CD8-positive, alpha-beta memory T cell (primary cell): ENCODE results near the gene SPARC. TPM values are rescaled to one million over a fixed set of nuclear protein-coding genes. Genes with fewer than 3 reads are reported as not detected.
"Not testable (repeated sequence)": the region's sequence is repeated elsewhere in the genome, so short reads cannot be mapped to it uniquely, and the experiment has no call there.

Experiments used
- CTCF ChIA-PET: fragments of 350-600 bp; sonication (Branson Sonifier 250); formaldehyde crosslinking; loops from one replicate; lab custom pipeline; 2021; ENCODE audit warnings: antibody characterized with exemption; lab: Charles Lee
- POLR2A ChIA-PET: fragments of 350-600 bp; sonication (Branson Sonifier 250); formaldehyde crosslinking; loops from one replicate; lab custom pipeline; 2021; ENCODE audit warnings: antibody characterized with exemption; lab: Charles Lee
- DNase-seq, 5 donors: peaks; one replicate each; pipeline versions ENCODE4 v3.0.0 to v3.0.0-alpha.2; 2020 to 2022; ENCODE audit warnings: mixed read lengths in 1 of 5
- H3K27ac ChIP-seq: one replicate; pipeline ENCODE4 v1.7.0; 2013; ENCODE audit warnings: low read depth, mild to moderate bottlenecking, low read length, moderate library complexity
- H3K27me3 ChIP-seq: 2 replicates; pipeline ENCODE4 v1.7.0; 2013; ENCODE audit warnings: low read length, mild to moderate bottlenecking; ENCODE audit not compliant: insufficient read depth, poor library complexity, severe bottlenecking
- H3K36me3 ChIP-seq: 2 replicates; pipeline ENCODE4 v1.7.0; 2013; ENCODE audit warnings: mild to moderate bottlenecking, low read length, moderate library complexity; ENCODE audit not compliant: insufficient read depth
- H3K4me1 ChIP-seq: 2 replicates; pipeline ENCODE4 v1.7.0; 2013; ENCODE audit warnings: mild to moderate bottlenecking, low read length, moderate library complexity; ENCODE audit not compliant: insufficient read depth
- H3K4me3 ChIP-seq: 2 replicates; pipeline ENCODE4 v1.7.0; 2013; ENCODE audit warnings: mild to moderate bottlenecking, low read length
- H3K9me3 ChIP-seq: 2 replicates; pipeline ENCODE4 v1.7.0; 2013; ENCODE audit warnings: mild to moderate bottlenecking, low read length
- H3K27ac Mint-ChIP-seq, 8 donors: one replicate each; pipeline ENCODE4 v1.8.0; 2020 to 2021; ENCODE audit warnings: mixed read lengths in 8 of 8, mild to moderate bottlenecking in 6 of 8, inconsistent platforms in 3 of 8, moderate library complexity in 3 of 8
- H3K27me3 Mint-ChIP-seq, 2 donors: one replicate each; pipeline ENCODE4 v1.8.0; 2020 to 2021; ENCODE audit warnings: mixed read lengths in 2 of 2, mild to moderate bottlenecking in 1 of 2, moderate library complexity in 1 of 2
- H3K36me3 Mint-ChIP-seq, 3 donors: one replicate each; pipeline ENCODE4 v1.8.0; 2020 to 2021; ENCODE audit warnings: mixed read lengths in 3 of 3, inconsistent platforms in 1 of 3, mild to moderate bottlenecking in 1 of 3
- H3K4me1 Mint-ChIP-seq, 3 donors: one replicate each; pipeline ENCODE4 v1.8.0; 2020 to 2021; ENCODE audit warnings: mixed read lengths in 3 of 3, inconsistent platforms in 1 of 3, mild to moderate bottlenecking in 1 of 3
- H3K4me3 Mint-ChIP-seq, 7 donors: one replicate each; pipeline ENCODE4 v1.8.0; 2020 to 2021; ENCODE audit warnings: mixed read lengths in 7 of 7, mild to moderate bottlenecking in 6 of 7, moderate library complexity in 4 of 7, inconsistent platforms in 2 of 7
- H3K9me3 Mint-ChIP-seq, 5 donors: one replicate each; pipeline ENCODE4 v1.8.0; 2020 to 2022; ENCODE audit warnings: mixed read lengths in 5 of 5, mild to moderate bottlenecking in 3 of 5, moderate library complexity in 2 of 5, inconsistent platforms in 1 of 5
- polyA plus RNA-seq: library from polyadenylated mRNA; unstranded; fragments of 300-500 nt; fragmentation: Illumina TruSeq; gene quantifications from one replicate; pipeline ENCODE4 v1.2.3, GENCODE V29; 2021
- total RNA-seq, 2 experiments: library from RNA; stranded (reverse); gene quantifications; one replicate each; pipeline ENCODE4 v1.2.3, GENCODE V29; 2021

The SPARC gene
- total and polyA plus RNA-seq, 3 experiments from 2014 or later, result 0.22 to 0.31 TPM; not detected in 1

GRCh38 chr5:151682240-151682639, 4.5 kb downstream of the SPARC start:
- H3K36me3 ChIP-seq, result no peaks in the 10 kb centered on the region
- H3K36me3 Mint-ChIP-seq, result no peaks in the 10 kb centered on the region
- peaks cover 24 to 53% of the 10 kb centered on the region in 2 donors for H3K27me3 Mint-ChIP-seq
- no peaks in the 10 kb centered on the region for H3K9me3 ChIP-seq
- no peak overlapping the region for H3K4me3 Mint-ChIP-seq
- H3K4me1 ChIP-seq, result no peaks in the 10 kb centered on the region
- peaks cover 5 to 13% (median 12%) of the 10 kb centered on the region in 3 donors for H3K4me1 Mint-ChIP-seq
- H3K27me3 ChIP-seq, result no peaks in the 10 kb centered on the region
- H3K9me3 Mint-ChIP-seq, result no peaks in the 10 kb centered on the region
- ChIA-PET POLR2A (no interaction called here), CTCF (interaction anchor here (0.9 to 1.2 kb wide), 3 partner anchors 9 to 30 kb away, joined by 3 to 4 read pairs (median 3); no protein-coding TSS in a partner anchor)
- DNase-seq, result no peak
- H3K27ac ChIP-seq, result no peak overlapping the region
- H3K27ac Mint-ChIP-seq, result no peak overlapping the region
- no peak overlapping the region for H3K4me3 ChIP-seq

- ChIA-PET POLR2A (no interaction called here), CTCF (no interaction called here)
- Mint-ChIP-seq H3K4me3 (no peak overlapping the region), H3K36me3 (no peaks in the 10 kb centered on the region), H3K4me1 (peaks cover 0 to 2% (median under 1%) of the 10 kb centered on the region in 3 donors), H3K27me3 (peaks cover 23 to 40% of the 10 kb centered on the region in 2 donors), H3K27ac (no peak overlapping the region), H3K9me3 (no peaks in the 10 kb centered on the region)
- no peaks in the 10 kb centered on the region for H3K27me3 ChIP-seq
- no peak for DNase-seq
- no peaks in the 10 kb centered on the region for H3K36me3 ChIP-seq
- no peaks in the 10 kb centered on the region for H3K9me3 ChIP-seq
- no peak overlapping the region for H3K27ac ChIP-seq
- H3K4me1 ChIP-seq, result no peaks in the 10 kb centered on the region
- H3K4me3 ChIP-seq, result no peak overlapping the region
Measured at GRCh38 chr5:151680944-151681427, 5.7 kb downstream of the SPARC start.

- peaks cover 21 to 32% of the 10 kb centered on the region in 2 donors for H3K27me3 Mint-ChIP-seq
- CTCF ChIA-PET, result interaction anchor here (1.0 kb wide), 1 partner anchor 8 kb away, joined by 4 read pairs; no protein-coding TSS in a partner anchor
Measured at GRCh38 chr5:151680156-151680505, 6.6 kb downstream of the SPARC start.

GRCh38 chr5:151679421-151680155, 7.1 kb downstream of the SPARC start:
- Mint-ChIP-seq H3K27ac (no peak overlapping the region), H3K9me3 (no peaks in the 10 kb centered on the region), H3K27me3 (peaks cover 18 to 27% of the 10 kb centered on the region in 2 donors), H3K36me3 (no peaks in the 10 kb centered on the region), H3K4me1 (no peaks in the 10 kb centered on the region), H3K4me3 (no peak overlapping the region)
- CTCF ChIA-PET, result interaction anchor here (1.0 kb wide), 1 partner anchor 8 kb away, joined by 4 read pairs; no protein-coding TSS in a partner anchor
- H3K4me3 ChIP-seq, result no peak overlapping the region
- no peaks in the 10 kb centered on the region for H3K36me3 ChIP-seq
- no peak for DNase-seq
- no peaks in the 10 kb centered on the region for H3K27me3 ChIP-seq
- H3K27ac ChIP-seq, result no peak overlapping the region
- POLR2A ChIA-PET, result no interaction called here
- H3K4me1 ChIP-seq, result no peaks in the 10 kb centered on the region
- H3K9me3 ChIP-seq, result no peaks in the 10 kb centered on the region

More at GRCh38 chr5:151680156-151680505, 6.6 kb downstream of the SPARC start:
- H3K9me3 Mint-ChIP-seq, H3K36me3 Mint-ChIP-seq, H3K9me3 ChIP-seq, H3K4me1 Mint-ChIP-seq, H3K4me3 ChIP-seq, POLR2A ChIA-PET, H3K27ac Mint-ChIP-seq, H3K4me3 Mint-ChIP-seq, H3K36me3 ChIP-seq, H3K4me1 ChIP-seq, H3K27me3 ChIP-seq, H3K27ac ChIP-seq, DNase-seq: not testable (repeated sequence)

- Histone ChIP-seq H3K9me3 (no peaks in the 10 kb centered on the region), H3K27me3 (no peaks in the 10 kb centered on the region), H3K27ac (no peak overlapping the region), H3K4me3 (no peak overlapping the region), H3K36me3 (no peaks in the 10 kb centered on the region), H3K4me1 (no peaks in the 10 kb centered on the region)
- ChIA-PET POLR2A (no interaction called here), CTCF (no interaction called here)
- Mint-ChIP-seq H3K9me3 (no peaks in the 10 kb centered on the region), H3K27me3 (peaks cover 15 to 23% of the 10 kb centered on the region in 2 donors), H3K27ac (no peak overlapping the region), H3K36me3 (no peaks in the 10 kb centered on the region), H3K4me1 (no peaks in the 10 kb centered on the region), H3K4me3 (no peak overlapping the region)
- no peak for DNase-seq
Measured at GRCh38 chr5:151678713-151679112, 8.0 kb downstream of the SPARC start.

- H3K9me3 Mint-ChIP-seq, result no peaks in the 10 kb centered on the region
- no peaks in the 10 kb centered on the region for H3K4me1 ChIP-seq
- H3K27ac ChIP-seq, result no peak overlapping the region
- no peaks in the 10 kb centered on the region for H3K4me1 Mint-ChIP-seq
- H3K9me3 ChIP-seq, result no peaks in the 10 kb centered on the region
- no peak overlapping the region for H3K4me3 ChIP-seq
- no peaks in the 10 kb centered on the region for H3K36me3 Mint-ChIP-seq
- H3K4me3 Mint-ChIP-seq, result no peak overlapping the region
- no peaks in the 10 kb centered on the region for H3K27me3 ChIP-seq
- H3K27me3 Mint-ChIP-seq, result peaks cover 14 to 23% of the 10 kb centered on the region in 2 donors
- no peak overlapping the region for H3K27ac Mint-ChIP-seq
- ChIA-PET POLR2A (no interaction called here), CTCF (no interaction called here)
- no peaks in the 10 kb centered on the region for H3K36me3 ChIP-seq
- no peak for DNase-seq
Measured at GRCh38 chr5:151677776-151678545, 8.8 kb downstream of the SPARC start.

- no peak overlapping the region for H3K4me3 Mint-ChIP-seq
- H3K4me1 Mint-ChIP-seq, result no peaks in the 10 kb centered on the region
- H3K9me3 Mint-ChIP-seq, result no peaks in the 10 kb centered on the region
- no peaks in the 10 kb centered on the region for H3K27me3 ChIP-seq
- H3K27me3 Mint-ChIP-seq, result peaks cover 15 to 18% of the 10 kb centered on the region in 2 donors
- no peaks in the 10 kb centered on the region for H3K36me3 Mint-ChIP-seq
- H3K4me1 ChIP-seq, result no peaks in the 10 kb centered on the region
- H3K4me3 ChIP-seq, result no peak overlapping the region
- no peak overlapping the region for H3K27ac ChIP-seq
- no peaks in the 10 kb centered on the region for H3K9me3 ChIP-seq
- H3K27ac Mint-ChIP-seq, result peak overlapping the region in 1 of 8 donors; percentile 20
- CTCF ChIA-PET, result no interaction called here
- no peaks in the 10 kb centered on the region for H3K36me3 ChIP-seq
- DNase-seq, result no peak
- POLR2A ChIA-PET, result no interaction called here
Measured at GRCh38 chr5:151676719-151677118, 10.0 kb downstream of the SPARC start.

GRCh38 chr5:151676314-151676712, 10.4 kb downstream of the SPARC start:
- Mint-ChIP-seq H3K4me1 (no peaks in the 10 kb centered on the region), H3K27ac (no peak overlapping the region), H3K4me3 (no peak overlapping the region), H3K27me3 (peaks cover 15 to 20% of the 10 kb centered on the region in 2 donors), H3K9me3 (no peaks in the 10 kb centered on the region), H3K36me3 (no peaks in the 10 kb centered on the region)
- POLR2A ChIA-PET, result no interaction called here
- Histone ChIP-seq H3K9me3 (no peaks in the 10 kb centered on the region), H3K27ac (no peak overlapping the region), H3K36me3 (no peaks in the 10 kb centered on the region), H3K4me3 (no peak overlapping the region), H3K27me3 (no peaks in the 10 kb centered on the region), H3K4me1 (no peaks in the 10 kb centered on the region)
- no peak for DNase-seq
- CTCF ChIA-PET, result no interaction called here
